Fibroblast of skin of right biceps (primary cell): Measurements from ENCODE around the gene FYCO1.
"Not testable (repeated sequence)": the region's sequence is repeated elsewhere in the genome, so short reads cannot be mapped to it uniquely, and the experiment has no call there.

ENCODE experiments used
- DNase-seq: peaks from one replicate; pipeline ENCODE4 v3.0.0-alpha.2; 2013

Gene FYCO1

DNA sequence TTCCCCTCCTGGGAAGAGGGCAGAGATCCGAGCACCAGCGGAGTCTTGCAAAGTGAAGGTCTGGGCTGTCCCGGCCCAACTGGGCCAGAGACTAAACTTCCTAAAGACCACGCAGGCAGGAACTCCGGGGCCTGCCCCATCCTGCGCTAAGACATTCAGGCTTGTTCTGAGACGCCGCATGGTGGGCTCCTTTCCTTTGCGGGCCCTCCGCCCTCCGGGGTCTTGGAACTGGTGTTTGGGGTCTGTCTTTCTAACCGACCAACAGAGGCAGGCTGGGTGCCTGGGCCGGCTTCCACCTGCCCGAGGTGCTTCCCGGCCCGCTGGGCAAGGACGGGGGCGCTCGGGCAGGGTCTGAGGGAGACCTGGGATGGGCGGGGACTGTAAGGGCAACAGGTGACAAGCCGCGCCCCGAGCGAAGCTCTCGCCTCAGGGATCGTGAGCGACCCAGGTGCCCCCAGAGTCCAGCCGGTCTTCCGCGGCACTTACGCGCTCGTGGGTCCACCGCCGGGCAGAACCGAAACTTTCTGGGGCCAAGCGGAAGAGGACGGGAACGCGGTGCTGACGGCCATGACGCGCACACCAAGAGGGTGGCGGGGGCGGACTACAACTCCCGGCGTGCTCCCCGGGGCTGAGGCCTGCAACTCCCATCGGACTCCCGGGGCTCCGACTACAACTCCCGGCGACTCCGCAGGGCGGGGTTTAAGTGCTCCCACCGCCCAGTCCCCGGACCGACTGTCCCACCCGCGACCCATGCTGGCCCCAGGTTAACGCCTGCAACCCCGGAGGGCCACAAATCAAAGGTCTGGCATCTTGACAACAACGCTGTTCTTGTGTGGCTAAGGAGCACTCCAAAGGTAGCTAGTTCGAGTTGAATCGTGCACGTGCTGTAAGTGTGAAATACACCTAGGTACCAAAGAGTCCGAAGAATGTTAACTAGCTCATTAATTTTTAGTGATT is at the start of gene FYCO1:
TSS of gene FYCO1 (minus strand) at position 589 of the 957 bp plus-strand sequence. CDS start 10,914 bp downstream, outside the sequence.
- DNase-seq, result peak; percentile 85

GRCh38 chr3:46038916-46039315 is 43.3 kb upstream of the FYCO1 start:
- DNase-seq, result no peak

- not testable (repeated sequence) for DNase-seq
Observed at GRCh38 chr3:46038071-46038470, 42.4 kb upstream of the FYCO1 start.

GRCh38 chr3:46036191-46036590 is 40.6 kb upstream of the FYCO1 start:
- DNase-seq, result no peak

DNA sequence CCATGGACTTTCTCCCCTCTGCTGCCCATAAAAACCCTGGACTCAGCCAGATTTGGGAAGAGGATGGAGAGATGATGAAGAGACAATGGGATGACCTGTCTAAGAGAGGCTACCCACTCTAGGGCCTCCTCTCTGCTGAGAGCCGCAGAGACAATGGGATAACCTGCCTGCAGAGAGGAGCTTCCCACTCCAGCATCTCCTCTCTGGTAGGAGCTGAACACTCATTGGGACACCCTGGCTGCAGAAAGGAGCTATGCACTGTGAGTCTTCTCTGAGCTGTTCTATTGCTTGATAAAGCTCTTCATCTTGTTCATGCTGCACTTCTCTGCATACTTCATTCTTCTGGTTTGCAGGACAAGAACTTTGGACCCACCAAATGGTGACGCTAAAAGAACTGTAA is 36.1 kb upstream of the FYCO1 start:
- DNase-seq, result no peak

DNA sequence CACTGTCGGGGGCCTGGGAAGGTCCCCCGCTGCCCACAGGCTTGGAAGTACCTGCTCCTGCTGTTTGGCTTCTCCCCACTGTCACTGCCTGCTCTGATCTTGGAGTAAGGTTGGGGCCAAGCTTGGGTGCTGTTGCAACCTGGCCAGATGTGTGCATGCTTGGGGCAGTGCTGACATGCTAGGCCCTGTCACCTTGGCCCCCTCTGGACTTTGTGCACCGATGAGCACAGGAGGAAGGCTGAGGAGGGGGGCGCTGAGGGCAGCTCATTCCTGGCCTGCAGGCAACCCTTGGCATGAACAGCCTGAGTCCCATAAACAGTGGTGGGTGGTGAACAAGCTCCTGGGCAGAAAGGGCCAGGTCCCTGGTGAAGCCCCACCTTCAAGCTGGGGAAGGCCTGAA is 35.6 kb upstream of the FYCO1 start:
- no peak for DNase-seq

GRCh38 chr3:46030626-46031025 is 35.0 kb upstream of the FYCO1 start:
- DNase-seq, result no peak

DNA sequence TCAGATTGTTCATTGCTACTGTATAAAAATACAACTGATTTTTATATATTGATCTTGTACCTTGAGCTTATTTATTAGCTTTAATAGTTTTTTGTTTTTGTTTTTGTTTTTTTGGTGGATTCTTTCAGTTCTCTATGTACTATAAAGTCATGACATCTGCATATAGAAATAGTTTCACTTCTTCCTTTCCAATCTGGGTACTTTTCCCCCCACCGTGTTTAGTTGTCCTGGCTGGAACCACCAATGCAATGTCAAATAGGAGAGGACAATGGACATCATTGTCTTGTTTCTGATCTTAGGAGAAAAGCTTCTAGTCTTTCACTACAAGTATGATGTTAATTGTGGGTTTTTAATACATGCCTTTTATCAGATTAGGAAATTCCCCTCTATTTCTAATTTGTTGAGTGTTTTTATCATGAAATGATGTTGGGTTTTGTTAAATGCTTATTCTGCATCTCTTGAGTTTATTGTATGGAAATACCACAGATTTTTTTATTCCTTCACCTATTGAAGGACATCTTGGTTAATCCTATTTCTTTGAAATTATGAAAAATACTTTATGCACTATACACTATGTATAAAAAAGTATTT is 34.4 kb upstream of the FYCO1 start:
- no peak for DNase-seq

DNA sequence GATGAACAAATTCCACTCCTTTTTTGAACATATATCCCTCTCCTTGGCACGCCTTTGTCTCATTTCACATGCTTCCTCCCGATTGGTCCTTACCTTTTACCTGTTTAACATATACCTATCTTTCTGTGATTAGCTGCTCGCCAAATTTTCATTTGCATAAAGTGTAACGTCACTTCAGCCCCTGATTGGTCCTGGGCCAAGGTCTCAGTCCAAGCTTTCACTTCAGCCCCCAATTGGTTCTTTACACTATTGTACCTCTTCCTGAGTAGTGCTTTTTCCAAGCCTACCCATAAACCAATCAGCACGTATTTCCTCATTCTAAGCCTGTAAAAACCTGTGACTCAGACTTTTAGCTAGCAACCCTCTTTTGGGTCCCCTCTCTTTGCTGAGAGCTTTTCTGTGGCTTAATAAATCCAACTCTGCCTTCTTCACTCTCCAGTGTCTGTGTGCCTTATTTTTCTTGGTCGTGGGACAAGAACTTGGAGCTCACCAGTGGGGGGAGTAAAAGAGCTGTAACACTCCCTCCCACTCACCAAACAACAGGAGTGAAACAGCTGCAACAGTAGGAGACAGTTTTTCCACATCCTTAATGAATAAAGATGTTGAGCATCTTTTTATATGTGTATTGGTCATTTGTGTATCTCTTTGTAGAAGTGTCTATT is 32.2 kb upstream of the FYCO1 start:
- no peak for DNase-seq

DNA sequence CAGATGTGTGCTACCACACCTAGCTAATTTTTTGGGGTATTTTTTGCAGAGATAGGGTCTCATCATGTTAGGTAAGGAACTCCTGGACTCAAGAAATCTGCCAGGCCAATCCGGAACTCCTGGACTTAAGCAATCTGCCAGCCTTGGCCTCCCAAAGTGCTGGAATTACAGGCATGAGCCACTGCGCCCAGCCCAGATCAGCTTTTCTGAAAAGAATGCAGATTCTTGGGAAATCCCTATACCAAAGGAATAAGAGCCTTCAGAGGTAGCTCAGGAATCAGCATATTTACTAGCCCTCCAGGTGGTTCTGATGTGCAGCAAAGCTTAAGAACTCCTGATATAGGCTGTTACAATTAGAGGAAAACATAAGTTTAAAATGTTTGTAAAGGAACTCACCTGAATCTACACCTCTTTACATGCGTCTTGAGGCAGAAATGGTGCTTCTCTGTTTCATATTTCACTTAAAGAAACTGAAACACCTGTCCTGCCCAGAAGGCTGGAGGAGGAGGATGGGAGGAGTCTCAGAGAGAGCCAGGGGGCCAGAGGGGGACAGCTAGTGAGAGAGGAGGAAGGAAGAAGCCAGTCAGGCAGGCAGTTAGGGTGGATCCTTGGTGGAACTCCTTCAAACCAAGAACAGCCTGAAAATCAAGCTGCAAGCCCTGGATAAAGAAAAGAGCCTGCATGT is 31.5 kb upstream of the FYCO1 start, which contains the start of gene XCR1:
TSS of gene XCR1 (minus strand) at position 463 of the 685 bp plus-strand sequence. CDS start 5,536 bp downstream, outside the sequence.
- no peak for DNase-seq

DNA sequence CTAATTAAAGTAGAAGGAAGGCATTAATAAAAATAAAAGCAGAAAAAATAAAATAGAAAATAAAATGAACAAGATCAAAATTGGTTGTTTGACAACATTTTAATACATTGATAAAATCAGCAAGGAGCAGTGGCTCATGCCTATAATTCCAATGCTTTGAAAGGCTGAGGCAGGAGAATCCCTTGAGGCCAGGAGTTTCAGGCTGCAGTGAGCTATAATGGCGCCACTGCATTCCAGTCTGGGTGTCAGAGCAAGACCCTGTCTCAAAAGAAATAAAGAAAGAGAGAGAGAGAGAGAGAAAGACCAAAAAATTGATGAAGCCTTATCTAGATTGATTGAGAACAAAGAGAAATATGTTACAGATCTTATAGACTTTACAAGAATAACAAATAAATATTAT is 29.5 kb upstream of the FYCO1 start:
- no peak for DNase-seq

DNA sequence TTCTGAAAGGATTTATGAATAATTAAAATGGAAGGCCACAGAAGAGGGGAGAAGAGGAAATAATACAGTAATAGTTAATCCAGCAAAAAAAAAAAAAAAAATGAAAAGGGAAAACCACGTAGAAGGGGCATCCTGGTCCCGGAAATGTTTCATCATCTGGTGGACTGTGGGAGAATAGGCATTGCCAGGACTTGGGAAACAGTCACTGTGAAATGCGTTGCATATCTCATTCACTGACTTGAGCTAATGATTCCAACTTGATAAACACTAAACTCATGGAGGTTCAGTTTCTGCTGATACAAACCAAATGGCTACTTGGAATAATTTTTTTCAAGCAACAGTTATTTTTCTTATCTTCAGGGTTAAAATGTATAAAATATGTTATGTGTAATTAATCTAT is 28.5 kb upstream of the FYCO1 start:
- no peak for DNase-seq

- DNase-seq, result no peak
Observed at GRCh38 chr3:46022909-46023785, 27.5 kb upstream of the FYCO1 start.

DNA sequence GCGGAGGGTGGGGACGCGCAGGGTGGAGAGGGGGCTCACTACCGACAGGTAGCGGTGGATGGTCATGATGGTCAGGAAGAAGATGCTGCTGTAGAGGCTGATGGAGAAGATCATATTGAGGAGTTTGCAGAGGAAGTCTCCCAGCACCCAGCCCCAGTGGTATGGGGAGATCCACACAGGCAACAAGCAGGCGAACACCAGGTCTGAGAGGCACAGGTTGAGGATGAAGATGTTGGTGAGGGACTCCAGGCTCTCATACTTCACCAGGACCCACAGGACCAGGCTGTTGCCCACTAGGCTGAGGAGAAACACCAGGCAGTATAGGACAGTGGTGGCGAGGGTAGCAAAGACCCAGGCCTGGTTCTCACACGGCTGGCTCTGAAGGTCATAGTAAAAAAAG is 25.9 kb upstream of the FYCO1 start:
- no peak for DNase-seq

GRCh38 chr3:46020766-46021510 is 25.3 kb upstream of the FYCO1 start:
- DNase-seq, result no peak

- DNase-seq, result no peak
Observed at GRCh38 chr3:46019707-46020106, 24.1 kb upstream of the FYCO1 start.

GRCh38 chr3:46017720-46018119 is 22.1 kb upstream of the FYCO1 start:
- no peak for DNase-seq

- no peak for DNase-seq
Observed at GRCh38 chr3:46013316-46014094, 17.9 kb upstream of the FYCO1 start.

DNA sequence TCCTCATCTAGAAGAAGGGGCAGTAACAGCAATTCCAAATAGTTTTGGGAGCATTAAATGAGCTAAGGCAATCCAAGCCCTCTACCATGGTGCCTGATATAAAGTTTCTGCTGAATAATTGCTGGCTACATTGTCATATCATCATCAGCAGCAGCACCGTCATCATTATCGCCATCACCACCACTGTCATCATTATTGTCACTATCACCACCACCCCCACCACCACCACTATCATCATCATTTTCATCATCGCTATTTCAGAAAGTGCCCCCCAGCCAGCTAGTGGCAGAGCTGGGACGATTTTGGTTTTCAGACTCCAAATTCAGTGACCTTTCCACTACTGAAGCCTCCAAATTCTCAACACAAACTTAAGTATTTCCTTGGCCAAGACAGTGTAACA is 16.6 kb upstream of the FYCO1 start:
- DNase-seq, result no peak

DNA sequence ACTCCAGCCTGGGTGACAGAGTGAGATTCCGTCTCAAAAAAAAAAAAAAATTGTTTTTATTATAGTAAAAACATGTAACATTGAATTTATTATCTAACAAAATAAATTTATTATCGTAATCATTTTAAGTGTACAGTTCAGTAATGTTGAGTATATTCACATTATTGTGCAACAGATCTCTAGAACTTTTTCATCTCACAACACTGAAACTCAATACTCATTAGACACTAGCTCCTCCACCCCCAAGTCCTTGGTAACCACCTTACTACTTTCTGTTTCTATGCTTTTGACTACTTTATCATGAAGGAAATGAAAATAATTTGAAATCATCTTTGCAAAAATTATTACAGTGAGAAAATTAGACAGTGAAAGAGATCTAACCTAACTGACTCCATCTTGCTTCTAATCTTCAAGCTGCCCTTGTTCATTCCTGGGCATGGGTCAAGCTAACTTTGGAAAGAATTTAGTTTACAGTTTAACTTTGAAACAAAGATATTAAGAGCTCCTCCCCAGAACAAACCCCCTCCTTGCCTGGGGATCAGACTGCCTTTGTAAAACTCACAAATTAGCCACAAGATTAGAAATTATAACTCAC is 15.0 kb upstream of the FYCO1 start:
- no peak for DNase-seq
